ENCODE data around the gene PLA2G6.

DNA sequence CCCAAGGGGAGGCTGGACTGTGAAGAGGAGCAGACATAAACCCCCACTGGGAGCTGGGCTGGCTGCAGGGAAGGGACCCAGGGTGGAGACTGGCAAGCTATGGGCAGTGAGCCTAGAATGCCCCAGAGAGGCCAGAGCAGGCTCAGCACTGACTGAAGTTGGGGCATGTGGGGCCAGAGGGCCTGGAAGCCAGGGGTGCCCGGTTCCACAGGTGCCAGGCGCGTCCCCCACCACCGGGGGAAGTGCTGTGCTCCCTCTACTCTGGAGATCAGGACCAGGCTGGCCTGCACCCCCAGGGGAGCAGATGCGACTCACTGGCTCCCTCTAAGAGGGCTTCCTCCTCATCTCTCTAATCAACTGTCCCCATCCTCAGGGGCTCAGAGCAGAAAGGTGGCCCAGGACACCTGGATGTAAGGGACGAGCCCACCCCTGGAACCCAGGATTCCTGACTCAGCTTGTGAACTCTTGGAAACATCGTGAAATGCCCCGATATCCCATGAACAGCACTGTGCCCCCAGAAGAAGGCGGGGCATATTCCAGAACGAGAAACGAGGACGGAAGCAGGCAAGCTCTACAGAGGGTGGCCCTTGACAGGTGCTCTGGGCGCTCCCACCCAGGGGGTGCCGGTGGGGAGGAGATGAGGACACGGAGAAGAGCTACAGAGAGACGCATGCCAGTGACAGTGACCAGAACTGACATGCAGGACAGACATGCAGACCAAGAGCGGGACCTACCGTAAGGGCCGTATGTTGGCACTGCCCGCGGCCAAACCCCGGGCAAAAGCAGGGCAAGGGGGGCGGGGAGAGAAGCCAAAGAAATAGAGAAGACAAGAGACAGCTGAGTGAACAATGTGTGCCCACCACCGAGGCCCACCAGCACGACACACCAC, 40.5 kb upstream of the PLA2G6 start:
- no peak for TF ChIP-seq JUN (IDR thresholded peaks at IDR 0.05)
- TF ChIP-seq EP300 (IDR thresholded peaks at IDR 0.05) = no peak
- TF ChIP-seq, protein P1, sequence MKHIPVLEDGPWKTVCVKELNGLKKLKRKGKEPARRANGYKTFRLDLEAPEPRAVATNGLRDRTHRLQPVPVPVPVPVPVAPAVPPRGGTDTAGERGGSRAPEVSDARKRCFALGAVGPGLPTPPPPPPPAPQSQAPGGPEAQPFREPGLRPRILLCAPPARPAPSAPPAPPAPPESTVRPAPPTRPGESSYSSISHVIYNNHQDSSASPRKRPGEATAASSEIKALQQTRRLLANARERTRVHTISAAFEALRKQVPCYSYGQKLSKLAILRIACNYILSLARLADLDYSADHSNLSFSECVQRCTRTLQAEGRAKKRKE (CRISPR knock-in tag; IDR thresholded peaks at IDR 0.05; ENCODE audit: low read depth) = no peak
- no peak for TF ChIP-seq PHF8 (IDR thresholded peaks at IDR 0.05; ENCODE audit: borderline replicate concordance, low read depth)
- TF ChIP-seq, protein P2, sequence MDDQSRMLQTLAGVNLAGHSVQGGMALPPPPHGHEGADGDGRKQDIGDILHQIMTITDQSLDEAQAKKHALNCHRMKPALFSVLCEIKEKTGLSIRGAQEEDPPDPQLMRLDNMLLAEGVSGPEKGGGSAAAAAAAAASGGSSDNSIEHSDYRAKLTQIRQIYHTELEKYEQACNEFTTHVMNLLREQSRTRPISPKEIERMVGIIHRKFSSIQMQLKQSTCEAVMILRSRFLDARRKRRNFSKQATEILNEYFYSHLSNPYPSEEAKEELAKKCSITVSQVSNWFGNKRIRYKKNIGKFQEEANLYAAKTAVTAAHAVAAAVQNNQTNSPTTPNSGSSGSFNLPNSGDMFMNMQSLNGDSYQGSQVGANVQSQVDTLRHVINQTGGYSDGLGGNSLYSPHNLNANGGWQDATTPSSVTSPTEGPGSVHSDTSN (IDR thresholded peaks at IDR 0.05) = no peak
- no peak for TF ChIP-seq POLR2A (IDR thresholded peaks at IDR 0.05; ENCODE audit: low read length)
- TF ChIP-seq RNF2 (IDR thresholded peaks at IDR 0.05; ENCODE audit: borderline replicate concordance, low read depth) = no peak
- TF ChIP-seq, protein P3, sequence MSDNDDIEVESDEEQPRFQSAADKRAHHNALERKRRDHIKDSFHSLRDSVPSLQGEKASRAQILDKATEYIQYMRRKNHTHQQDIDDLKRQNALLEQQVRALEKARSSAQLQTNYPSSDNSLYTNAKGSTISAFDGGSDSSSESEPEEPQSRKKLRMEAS (IDR thresholded peaks at IDR 0.05) = no peak
- TF ChIP-seq, protein P4, sequence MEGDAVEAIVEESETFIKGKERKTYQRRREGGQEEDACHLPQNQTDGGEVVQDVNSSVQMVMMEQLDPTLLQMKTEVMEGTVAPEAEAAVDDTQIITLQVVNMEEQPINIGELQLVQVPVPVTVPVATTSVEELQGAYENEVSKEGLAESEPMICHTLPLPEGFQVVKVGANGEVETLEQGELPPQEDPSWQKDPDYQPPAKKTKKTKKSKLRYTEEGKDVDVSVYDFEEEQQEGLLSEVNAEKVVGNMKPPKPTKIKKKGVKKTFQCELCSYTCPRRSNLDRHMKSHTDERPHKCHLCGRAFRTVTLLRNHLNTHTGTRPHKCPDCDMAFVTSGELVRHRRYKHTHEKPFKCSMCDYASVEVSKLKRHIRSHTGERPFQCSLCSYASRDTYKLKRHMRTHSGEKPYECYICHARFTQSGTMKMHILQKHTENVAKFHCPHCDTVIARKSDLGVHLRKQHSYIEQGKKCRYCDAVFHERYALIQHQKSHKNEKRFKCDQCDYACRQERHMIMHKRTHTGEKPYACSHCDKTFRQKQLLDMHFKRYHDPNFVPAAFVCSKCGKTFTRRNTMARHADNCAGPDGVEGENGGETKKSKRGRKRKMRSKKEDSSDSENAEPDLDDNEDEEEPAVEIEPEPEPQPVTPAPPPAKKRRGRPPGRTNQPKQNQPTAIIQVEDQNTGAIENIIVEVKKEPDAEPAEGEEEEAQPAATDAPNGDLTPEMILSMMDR (IDR thresholded peaks at IDR 0.05) = no peak
- TF ChIP-seq NFE2L2 (conservative IDR thresholded peaks at IDR 0.05; ENCODE audit: low read length) = no peak
